ENCODE data around the gene PREX1.
"Not testable (repeated sequence)": the region's sequence is repeated elsewhere in the genome, so short reads cannot be mapped to it uniquely, and the experiment has no call there.

PREX1 gene

DNA sequence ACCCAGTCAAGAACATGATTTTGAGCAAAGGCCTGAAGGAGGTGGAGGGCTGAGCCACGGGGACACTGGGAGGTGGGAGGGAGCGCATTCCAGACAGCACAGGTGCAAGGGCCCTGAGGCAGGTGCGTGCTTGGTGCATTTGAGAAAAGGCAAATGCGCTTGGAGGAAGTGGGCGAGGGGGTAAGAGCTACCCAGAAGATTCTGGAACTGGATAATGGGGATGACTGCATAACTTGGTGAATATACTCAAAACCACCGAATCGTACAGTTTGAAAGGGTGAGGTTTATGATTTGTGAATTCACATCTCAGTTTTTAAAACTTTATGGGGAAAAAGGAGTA is 9.8 kb downstream of the PREX1 start:
- Histone ChIP-seq H3K4me3 (ENCODE audit: low read depth, low read length) (no peak overlapping the region), H3K27ac (ENCODE audit: low read depth, low read length) (no peak overlapping the region), H3K36me3 (ENCODE audit: control insufficient read depth, insufficient read depth, low read length) (no peaks in the 10 kb centered on the region), H3K27me3 (ENCODE audit: control insufficient read depth, insufficient read depth, low read length) (no peaks in the 10 kb centered on the region), H3K9me3 (ENCODE audit: control insufficient read depth, insufficient read depth, low read depth, low read length) (no peaks in the 10 kb centered on the region), H3K9ac (ENCODE audit: low read length) (no peak overlapping the region), H3K4me1 (ENCODE audit: control insufficient read depth, insufficient read depth, low read length) (peaks cover 8% of the 10 kb centered on the region; the same call in 1 of the 2 replicates)

DNA sequence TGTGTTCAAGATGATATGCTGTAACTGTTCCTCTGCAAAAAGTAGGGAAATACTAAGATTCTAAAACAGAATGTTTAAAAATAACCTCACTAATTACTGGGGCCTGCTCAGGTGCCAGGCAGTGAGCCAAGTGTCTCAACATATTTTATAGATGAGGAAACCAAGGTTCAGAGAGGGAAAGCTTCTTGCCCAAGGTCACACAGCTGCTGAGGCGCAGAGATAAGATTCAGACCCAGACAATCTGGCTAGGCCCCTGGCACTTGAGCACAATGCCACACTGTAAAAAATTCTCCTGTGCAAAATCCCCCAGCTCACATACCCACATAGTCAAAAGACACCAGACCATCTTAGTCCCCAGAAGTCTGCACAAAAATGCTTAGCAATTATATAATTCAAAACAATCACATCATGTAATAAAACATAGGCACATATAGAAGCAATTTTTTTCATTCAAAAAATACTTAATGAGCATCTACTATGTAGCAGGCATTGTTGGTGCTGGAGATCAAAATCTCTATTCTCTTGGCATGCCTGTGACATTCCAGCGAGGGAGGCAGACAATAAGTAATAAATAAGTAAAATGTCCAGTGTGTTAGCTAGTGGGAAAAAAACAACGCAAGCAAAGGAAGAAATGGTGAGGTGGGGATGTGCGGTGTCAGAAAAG is 10.3 kb downstream of the PREX1 start:
- Histone ChIP-seq H3K27ac (ENCODE audit: low read depth, low read length) (no peak overlapping the region), H3K9ac (ENCODE audit: low read length) (no peak overlapping the region), H3K9me3 (ENCODE audit: control insufficient read depth, insufficient read depth, low read depth, low read length) (no peaks in the 10 kb centered on the region), H3K4me1 (ENCODE audit: control insufficient read depth, insufficient read depth, low read length) (peaks cover 8% of the 10 kb centered on the region; the same call in 1 of the 2 replicates), H3K36me3 (ENCODE audit: control insufficient read depth, insufficient read depth, low read length) (no peaks in the 10 kb centered on the region), H3K4me3 (ENCODE audit: low read depth, low read length) (no peak overlapping the region), H3K27me3 (ENCODE audit: control insufficient read depth, insufficient read depth, low read length) (no peaks in the 10 kb centered on the region)

GRCh38 chr20:48816282-48817205 is 11.3 kb downstream of the PREX1 start:
- Histone ChIP-seq H3K27me3 (ENCODE audit: control insufficient read depth, insufficient read depth, low read length) (no peaks in the 10 kb centered on the region), H3K27ac (ENCODE audit: low read depth, low read length) (no peak overlapping the region), H3K9me3 (ENCODE audit: control insufficient read depth, insufficient read depth, low read depth, low read length) (no peaks in the 10 kb centered on the region), H3K9ac (ENCODE audit: low read length) (no peak overlapping the region), H3K4me3 (ENCODE audit: low read depth, low read length) (no peak overlapping the region), H3K36me3 (ENCODE audit: control insufficient read depth, insufficient read depth, low read length) (no peaks in the 10 kb centered on the region), H3K4me1 (ENCODE audit: control insufficient read depth, insufficient read depth, low read length) (peaks cover 8% of the 10 kb centered on the region; the same call in 1 of the 2 replicates)

DNA sequence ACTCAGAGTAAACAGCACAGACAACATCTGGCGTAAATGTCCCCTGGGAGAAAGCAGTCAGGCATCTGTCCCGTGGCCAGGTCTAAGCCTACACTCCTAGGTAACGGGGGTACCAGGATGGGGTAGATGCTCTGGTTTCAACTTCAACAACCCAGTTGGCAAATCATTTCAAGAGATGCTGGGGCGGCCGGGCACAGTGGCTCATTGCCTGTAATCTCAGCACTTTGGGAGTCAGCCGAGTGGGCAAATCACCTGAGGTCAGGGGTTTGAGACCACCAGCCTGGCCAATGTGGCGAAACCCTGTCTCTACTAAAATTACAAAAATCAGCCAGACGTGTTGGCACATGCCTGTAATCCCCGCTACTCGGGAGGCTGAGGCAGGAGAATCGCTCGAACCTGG is 12.3 kb downstream of the PREX1 start:
- Histone ChIP-seq H3K27ac (ENCODE audit: low read depth, low read length) (no peak overlapping the region), H3K4me1 (ENCODE audit: control insufficient read depth, insufficient read depth, low read length) (peaks cover 8% of the 10 kb centered on the region; the same call in 1 of the 2 replicates), H3K9me3 (ENCODE audit: control insufficient read depth, insufficient read depth, low read depth, low read length) (no peaks in the 10 kb centered on the region), H3K9ac (ENCODE audit: low read length) (no peak overlapping the region), H3K4me3 (ENCODE audit: low read depth, low read length) (no peak overlapping the region), H3K27me3 (ENCODE audit: control insufficient read depth, insufficient read depth, low read length) (no peaks in the 10 kb centered on the region), H3K36me3 (ENCODE audit: control insufficient read depth, insufficient read depth, low read length) (no peaks in the 10 kb centered on the region)

- Histone ChIP-seq H3K4me3 (ENCODE audit: low read depth, low read length) (no peak overlapping the region), H3K4me1 (ENCODE audit: control insufficient read depth, insufficient read depth, low read length) (peaks cover 8% of the 10 kb centered on the region; the same call in 1 of the 2 replicates), H3K36me3 (ENCODE audit: control insufficient read depth, insufficient read depth, low read length) (no peaks in the 10 kb centered on the region), H3K9ac (ENCODE audit: low read length) (no peak overlapping the region), H3K9me3 (ENCODE audit: control insufficient read depth, insufficient read depth, low read depth, low read length) (no peaks in the 10 kb centered on the region), H3K27ac (ENCODE audit: low read depth, low read length) (no peak overlapping the region), H3K27me3 (ENCODE audit: control insufficient read depth, insufficient read depth, low read length) (no peaks in the 10 kb centered on the region)
Measured at GRCh38 chr20:48814633-48815032, 13.2 kb downstream of the PREX1 start.

- H3K27ac ChIP-seq (ENCODE audit: low read depth, low read length): no peak overlapping the region
- H3K36me3 ChIP-seq (ENCODE audit: control insufficient read depth, insufficient read depth, low read length): no peaks in the 10 kb centered on the region
- no peaks in the 10 kb centered on the region; the same call in 1 of the 2 replicates for H3K9me3 ChIP-seq (ENCODE audit: control insufficient read depth, insufficient read depth, low read depth, low read length)
- peaks cover 8% of the 10 kb centered on the region; the same call in 1 of the 2 replicates for H3K4me1 ChIP-seq (ENCODE audit: control insufficient read depth, insufficient read depth, low read length)
- H3K27me3 ChIP-seq (ENCODE audit: control insufficient read depth, insufficient read depth, low read length): no peaks in the 10 kb centered on the region
- H3K4me3 ChIP-seq (ENCODE audit: low read depth, low read length): no peak overlapping the region
- H3K9ac ChIP-seq (ENCODE audit: low read length): no peak overlapping the region
Measured at GRCh38 chr20:48813930-48814546, 13.8 kb downstream of the PREX1 start.

DNA sequence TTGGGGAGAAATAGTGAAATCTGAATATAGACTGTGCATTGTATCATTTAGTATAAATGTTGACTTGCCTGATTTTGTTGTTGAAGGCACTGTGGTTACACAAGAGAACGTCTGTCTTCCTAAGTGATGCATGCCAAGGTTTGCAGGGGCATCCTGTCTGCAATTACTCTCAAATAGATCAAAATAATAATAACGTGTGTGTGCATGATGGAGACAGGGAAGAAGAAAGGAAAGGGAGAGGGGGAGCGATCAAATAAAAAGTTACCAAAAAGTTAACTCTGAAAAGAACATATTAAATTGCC is 14.4 kb downstream of the PREX1 start:
- peaks cover 2% of the 10 kb centered on the region; the same call in 1 of the 2 replicates for H3K4me1 ChIP-seq (ENCODE audit: control insufficient read depth, insufficient read depth, low read length)
- H3K27me3 ChIP-seq (ENCODE audit: control insufficient read depth, insufficient read depth, low read length): no peaks in the 10 kb centered on the region
- no peak overlapping the region for H3K9ac ChIP-seq (ENCODE audit: low read length)
- no peak overlapping the region for H3K27ac ChIP-seq (ENCODE audit: low read depth, low read length)
- no peak overlapping the region for H3K4me3 ChIP-seq (ENCODE audit: low read depth, low read length)
- no peaks in the 10 kb centered on the region for H3K36me3 ChIP-seq (ENCODE audit: control insufficient read depth, insufficient read depth, low read length)
- H3K9me3 ChIP-seq (ENCODE audit: control insufficient read depth, insufficient read depth, low read depth, low read length): no peaks in the 10 kb centered on the region; the same call in 1 of the 2 replicates

DNA sequence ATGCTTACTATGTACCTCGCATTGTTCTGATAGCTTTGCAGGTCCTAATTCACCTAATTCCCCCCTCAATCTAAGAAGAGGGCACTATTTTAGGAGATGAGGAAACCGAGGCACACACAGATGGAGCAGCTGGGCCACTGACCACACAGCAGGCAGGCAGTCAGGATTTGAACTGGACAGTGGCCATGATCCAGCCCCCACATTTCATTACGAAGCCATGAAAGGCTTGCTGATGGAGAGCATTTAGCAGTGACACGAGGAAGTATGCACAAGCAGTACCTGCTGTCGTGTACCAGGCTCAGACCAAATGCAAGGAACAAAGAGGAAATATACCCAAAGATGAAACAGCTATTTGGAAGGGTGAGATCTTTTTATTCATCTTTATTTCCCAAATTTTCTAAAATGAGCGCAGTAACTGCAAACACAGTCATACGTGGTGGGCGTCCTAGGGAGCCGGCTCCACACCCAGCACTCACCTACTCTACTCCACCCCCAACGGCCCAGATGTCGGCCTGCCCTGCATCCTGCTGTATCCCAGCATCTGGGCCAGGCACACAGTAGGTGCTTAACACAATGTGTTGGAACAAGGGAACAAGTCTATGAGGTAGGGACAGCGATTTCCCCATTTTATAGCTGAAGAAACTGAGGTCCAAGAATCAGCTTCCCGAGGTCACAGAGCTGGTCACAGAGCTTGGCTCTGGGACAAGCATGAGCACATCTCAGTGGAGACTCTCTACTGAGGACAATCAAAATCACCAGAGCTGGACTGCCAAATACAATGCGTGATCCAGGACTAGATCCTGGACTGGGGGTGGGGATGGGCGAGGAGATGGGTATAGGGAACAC is 15.0 kb downstream of the PREX1 start:
- no peaks in the 10 kb centered on the region for H3K4me1 ChIP-seq (ENCODE audit: control insufficient read depth, insufficient read depth, low read length)
- H3K9me3 ChIP-seq (ENCODE audit: control insufficient read depth, insufficient read depth, low read depth, low read length): no peaks in the 10 kb centered on the region; the same call in 1 of the 2 replicates
- no peaks in the 10 kb centered on the region for H3K27me3 ChIP-seq (ENCODE audit: control insufficient read depth, insufficient read depth, low read length)
- no peak overlapping the region for H3K9ac ChIP-seq (ENCODE audit: low read length)
- no peak overlapping the region for H3K4me3 ChIP-seq (ENCODE audit: low read depth, low read length)
- no peak overlapping the region for H3K27ac ChIP-seq (ENCODE audit: low read depth, low read length)
- no peaks in the 10 kb centered on the region for H3K36me3 ChIP-seq (ENCODE audit: control insufficient read depth, insufficient read depth, low read length)

GRCh38 chr20:48812114-48812513 is 15.7 kb downstream of the PREX1 start:
- not testable (repeated sequence) for H3K36me3 ChIP-seq (ENCODE audit: control insufficient read depth, insufficient read depth, low read length); H3K27me3 ChIP-seq (ENCODE audit: control insufficient read depth, insufficient read depth, low read length); H3K4me1 ChIP-seq (ENCODE audit: control insufficient read depth, insufficient read depth, low read length); H3K9me3 ChIP-seq (ENCODE audit: control insufficient read depth, insufficient read depth, low read depth, low read length); H3K9ac ChIP-seq (ENCODE audit: low read length); H3K27ac ChIP-seq (ENCODE audit: low read depth, low read length); H3K4me3 ChIP-seq (ENCODE audit: low read depth, low read length)

GRCh38 chr20:48809673-48810072 is 18.1 kb downstream of the PREX1 start:
- Histone ChIP-seq H3K9ac (ENCODE audit: low read length) (no peak overlapping the region), H3K27me3 (ENCODE audit: control insufficient read depth, insufficient read depth, low read length) (no peaks in the 10 kb centered on the region), H3K4me1 (ENCODE audit: control insufficient read depth, insufficient read depth, low read length) (no peaks in the 10 kb centered on the region), H3K9me3 (ENCODE audit: control insufficient read depth, insufficient read depth, low read depth, low read length) (peaks cover 14% of the 10 kb centered on the region; the same call in 1 of the 2 replicates), H3K27ac (ENCODE audit: low read depth, low read length) (no peak overlapping the region), H3K36me3 (ENCODE audit: control insufficient read depth, insufficient read depth, low read length) (no peaks in the 10 kb centered on the region), H3K4me3 (ENCODE audit: low read depth, low read length) (no peak overlapping the region)
